HepG2 (cell line): ENCODE data around the gene IGF1. TPM values are rescaled to one million over a fixed set of nuclear protein-coding genes. Genes with fewer than 3 reads are reported as not detected.

Source experiments
- ATAC-seq: fragments of 200-7000 bp; cut with Tn5 transposase; 3 replicates; pipeline ENCODE4 v1.9.1; 2020; ENCODE audit warnings: mild to moderate bottlenecking, moderate library complexity
- BruUV-seq: library from RNA; stranded (reverse); fragments of 400-500 nt; replicated peaks from 2 replicates; lab custom pipeline; 2021; lab: Mats Ljungman, UMichigan
- CTCF ChIA-PET: fragments of 300-600 bp; formaldehyde crosslinking; extraction: SDS; loops from one replicate; lab custom pipeline; 2021; ENCODE audit warnings: low total read pairs, inconsistent platforms, low intra/inter-chr PET ratio; lab: Yijun Ruan, JAX
- POLR2A ChIA-PET: fragments of 350-600 bp; sonication (Branson Sonifier 250); formaldehyde crosslinking; loops from one replicate; lab custom pipeline; 2020; ENCODE audit warnings: antibody characterized with exemption, inconsistent platforms; lab: Yijun Ruan, JAX
- DNase-seq: peaks from one replicate; pipeline ENCODE4 v3.0.0-alpha.2; 2015; ENCODE audit warnings: low spot score
- FAIRE-seq: peaks from 3 replicates; lab custom pipeline; 2011; peaks lifted over from hg19 to GRCh38; lab: Jason Lieb, UNC
- H2AFZ ChIP-seq: one replicate; pipeline ENCODE4 v1.6.1; 2011; ENCODE audit warnings: low read length, inconsistent platforms
- H3K27ac ChIP-seq: fragments of 300-600 bp; 3 replicates; pipeline ENCODE4 v1.8.0; 2011; ENCODE audit warnings: mixed run types, mild to moderate bottlenecking, mixed read lengths, low read length, inconsistent platforms; ENCODE audit not compliant: insufficient read depth; ENCODE audit errors: extremely low read length
- H3K27me3 ChIP-seq, 2 experiments: fragments of 200-600 bp in 1 of 2; 2 replicates in 1 of 2; 3 replicates in 1 of 2; pipeline versions ENCODE4 v1.6.0 to v1.8.0; 2011; ENCODE audit warnings: low read length in 2 of 2, mild to moderate bottlenecking in 2 of 2, moderate library complexity in 2 of 2, inconsistent platforms in 1 of 2; ENCODE audit not compliant: insufficient read depth in 2 of 2, control insufficient read depth in 1 of 2
- H3K36me3 ChIP-seq, 2 experiments: fragments of 200-600 bp in 1 of 2; replicated peaks in 1 of 2; 2 replicates in 1 of 2; 3 replicates in 1 of 2; pipeline versions ENCODE4 v1.5.1 to v1.8.0; 2011; ENCODE audit warnings: low read length in 2 of 2, inconsistent platforms in 1 of 2; ENCODE audit not compliant: insufficient read depth in 2 of 2, control insufficient read depth in 1 of 2
- H3K4me1 ChIP-seq: 2 replicates; pipeline ENCODE4 v1.5.1; 2012; ENCODE audit warnings: low read length, inconsistent platforms; ENCODE audit not compliant: insufficient read depth
- H3K4me2 ChIP-seq: 2 replicates; pipeline ENCODE4 v1.6.0; 2011; ENCODE audit warnings: low read depth, low read length, inconsistent platforms
- H3K4me3 ChIP-seq, 3 experiments: fragments of 200-600 bp in 1 of 3; sonication (generic), shearing (Covaris generic) in 1 of 3; replicated peaks in 1 of 3; 2 replicates each; pipeline ENCODE4 v1.5.1; 2011 to 2016; ENCODE audit warnings: low read length in 3 of 3, inconsistent platforms in 2 of 3, low read depth in 2 of 3, mild to moderate bottlenecking in 2 of 3, control low read depth in 1 of 3, mixed read lengths in 1 of 3; ENCODE audit not compliant: insufficient read depth in 1 of 3
- H3K79me2 ChIP-seq: one replicate; pipeline ENCODE4 v1.6.1; 2011; ENCODE audit warnings: low read length, inconsistent platforms; ENCODE audit not compliant: insufficient read depth
- H3K9ac ChIP-seq: 2 replicates; pipeline ENCODE4 v1.6.0; 2011; ENCODE audit warnings: mild to moderate bottlenecking, low read depth, low read length, inconsistent platforms; ENCODE audit not compliant: insufficient read depth
- H3K9me3 ChIP-seq: 2 replicates; pipeline ENCODE4 v1.5.1; 2012; ENCODE audit warnings: mild to moderate bottlenecking, low read length
- H4K20me1 ChIP-seq: 2 replicates; pipeline ENCODE4 v1.6.0; 2011; ENCODE audit warnings: inconsistent platforms, mild to moderate bottlenecking, low read length, moderate library complexity; ENCODE audit not compliant: insufficient read depth
- ELF4 ChIP-seq: sonication (generic); formaldehyde crosslinking; IDR thresholded peaks from 2 replicates; pipeline ENCODE4 v1.5.0; 2020; ENCODE audit warnings: missing genetic modification reagents, mild to moderate bottlenecking, moderate library complexity, borderline replicate concordance
- KAT7 ChIP-seq: IDR thresholded peaks from 2 replicates; pipeline ENCODE4 v1.6.1; 2018; ENCODE audit warnings: borderline replicate concordance, missing compliant biosample characterization
- NBN ChIP-seq: fragments of 450-650 bp; conservative IDR thresholded peaks from 2 replicates; pipeline ENCODE4 v1.6.1; 2017
- SP2 ChIP-seq: sonication (generic); formaldehyde crosslinking; IDR thresholded peaks from 2 replicates; pipeline ENCODE4 v1.5.1; 2020; ENCODE audit warnings: mild to moderate bottlenecking, missing genetic modification reagents
- SYNCRIP ChIP-seq: fragments of 200-400 bp; formaldehyde crosslinking; IDR thresholded peaks from 2 replicates; pipeline ENCODE4 v1.6.1; 2018; ENCODE audit warnings: mild to moderate bottlenecking, low read depth, low read length; ENCODE audit not compliant: insufficient read depth
- TCF7 ChIP-seq: sonication (generic); IDR thresholded peaks from 2 replicates; pipeline ENCODE4 v1.6.1; 2016; ENCODE audit warnings: antibody characterized with exemption, low read depth
- U2AF1 ChIP-seq: fragments of 200-400 bp; formaldehyde crosslinking; optimal IDR thresholded peaks from 2 replicates; pipeline ENCODE3; 2017; ENCODE audit warnings: mild to moderate bottlenecking, low read depth, low read length
- ZBTB1 ChIP-seq: sonication (generic); formaldehyde crosslinking; IDR thresholded peaks from 2 replicates; pipeline ENCODE4 v1.4.0; 2020; ENCODE audit warnings: missing genetic modification reagents, borderline replicate concordance
- ZBTB26 ChIP-seq: IDR thresholded peaks from 2 replicates; pipeline ENCODE4 v1.6.1; 2016; ENCODE audit warnings: missing compliant biosample characterization, missing genetic modification reagents, borderline replicate concordance
- ZBTB38 ChIP-seq: sonication (generic); formaldehyde crosslinking; IDR thresholded peaks from 2 replicates; pipeline ENCODE4 v1.5.1; 2020; ENCODE audit warnings: mild to moderate bottlenecking, missing genetic modification reagents
- ZNF207 ChIP-seq: fragments of 450-650 bp; IDR thresholded peaks from 2 replicates; pipeline ENCODE4 v1.6.1; 2016; ENCODE audit warnings: antibody characterized with exemption, borderline replicate concordance
- ZNF34 ChIP-seq: sonication (generic); formaldehyde crosslinking; IDR thresholded peaks from 2 replicates; pipeline ENCODE4 v1.4.0; 2020; ENCODE audit warnings: mild to moderate bottlenecking, missing genetic modification reagents, borderline replicate concordance
- ZNF367 ChIP-seq: sonication (generic); formaldehyde crosslinking; IDR thresholded peaks from 2 replicates; pipeline ENCODE4 v1.4.0; 2020; ENCODE audit warnings: missing genetic modification reagents, borderline replicate concordance
- ZNF484 ChIP-seq: sonication (generic); formaldehyde crosslinking; IDR thresholded peaks from 2 replicates; pipeline ENCODE4 v1.5.1; 2020; ENCODE audit warnings: mild to moderate bottlenecking, low read depth, missing genetic modification reagents, borderline replicate concordance
- ZNF513 ChIP-seq: sonication (generic); formaldehyde crosslinking; conservative IDR thresholded peaks from 2 replicates; pipeline ENCODE4 v1.5.0; 2020; ENCODE audit warnings: missing genetic modification reagents
- ZNF562 ChIP-seq: sonication (generic); formaldehyde crosslinking; IDR thresholded peaks from 2 replicates; pipeline ENCODE4 v1.8.0; 2022; ENCODE audit warnings: missing genetic modification reagents, borderline replicate concordance
- ZNF749 ChIP-seq: sonication (generic); formaldehyde crosslinking; IDR thresholded peaks from 2 replicates; pipeline ENCODE4 v1.8.0; 2022; ENCODE audit warnings: mild to moderate bottlenecking, missing genetic modification reagents, moderate library complexity, borderline replicate concordance
- ZNF850 ChIP-seq: sonication (generic); formaldehyde crosslinking; conservative IDR thresholded peaks from 2 replicates; pipeline ENCODE4 v1.9.0; 2021; ENCODE audit warnings: mild to moderate bottlenecking, missing genetic modification reagents
- WGBS: methylation state at CpG from one replicate; pipeline ENCODE4 v1.1.6; 2017; ENCODE audit warnings: low lambda C conversion rate; 5-methylcytosine and 5-hydroxymethylcytosine counted together
- in situ Hi-C: cut with HindIII; loops from 2 replicates; pipeline ENCODE4 v1.10.0; 2017; ENCODE audit warnings: low pct_unique_long_range_greater_than_20kb; ENCODE audit not compliant: extremely low pct_ligation_motif_present
- intact Hi-C: fragments of 100-400 bp; cut with micrococcal nuclease; formaldehyde crosslinking; loops from one replicate; pipeline ENCODE4 v1.10.0; 2022; ENCODE audit not compliant: unreplicated experiment
- polyA plus RNA-seq, 8 experiments: library from polyadenylated mRNA; depleted of rRNA in 3 of 8; stranded (reverse) in 7 of 8; unstranded in 1 of 8; fragments of >200 nt; fragmentation: Illumina TruSeq in 4 of 8; extraction: Trizol in 4 of 8; gene quantifications; 2 replicates each; pipeline versions ENCODE4 v1.2.1 to v1.2.3, GENCODE V29; 2011 to 2016; ENCODE audit warnings: low read depth in 4 of 8, missing spikeins in 1 of 8, mixed read lengths in 1 of 8; ENCODE audit not compliant: insufficient read depth in 1 of 8
- total RNA-seq, 5 experiments: library from RNA; depleted of rRNA; stranded (reverse); fragments of >200 nt; fragmentation: Illumina TruSeq; extraction: Trizol; gene quantifications; 2 replicates each; pipeline ENCODE4 v1.2.3, GENCODE V29; 2016; ENCODE audit warnings: low read depth in 1 of 5

IGF1 gene
- total and polyA plus RNA-seq, 2 of the 13 experiments (the other 11 are each of a cell fraction or from before 2014, with no cell fraction given): not detected

- peak overlapping the region in 1 of 3 experiments; percentile 23; a peak in 1 of 6 replicates for H3K4me3 ChIP-seq
- no peak for DNase-seq
- no peaks in the 10 kb centered on the region for H3K9me3 ChIP-seq
- in situ Hi-C loops (loop anchor here (5.0 to 25.0 kb wide), 2 partner anchors 172 to 542 kb away; no protein-coding TSS in a partner anchor), intact Hi-C loops (loop anchor here (1.0 to 10.0 kb wide), 4 partner anchors 183 to 545 kb away; no protein-coding TSS in a partner anchor)
- WGBS: 24% methylated on average over 3 of the region's 3 CpGs
- no peak for FAIRE-seq
- TF ChIP-seq ZNF850 (CRISPR knock-in tag) (no peak), ZNF484 (CRISPR knock-in tag) (no peak), SYNCRIP (no peak), ZBTB1 (no peak), ZNF749 (CRISPR knock-in tag) (no peak), KAT7 (CRISPR knock-in tag) (no peak), ZNF562 (CRISPR knock-in tag) (no peak), U2AF1 (no peak), ZNF207 (no peak), ZBTB38 (CRISPR knock-in tag) (no peak), TCF7 (no peak), SP2 (CRISPR knock-in tag) (no peak), ELF4 (no peak), ZNF34 (CRISPR knock-in tag) (no peak), NBN (no peak), ZNF513 (CRISPR knock-in tag) (no peak), ZBTB26 (CRISPR knock-in tag) (no peak), ZNF367 (CRISPR knock-in tag) (no peak)
- ATAC-seq: no peak
- ChIA-PET CTCF (interaction anchor here (1.4 kb wide), 2 partner anchors 183 to 544 kb away, joined by 11 to 13 read pairs; no protein-coding TSS in a partner anchor), POLR2A (no interaction called here)
- H3K36me3 ChIP-seq: no peaks in the 10 kb centered on the region
- H3K27ac ChIP-seq: no peak overlapping the region
- H3K4me1 ChIP-seq: no peaks in the 10 kb centered on the region
- no peak overlapping the region for H3K9ac ChIP-seq
- H3K27me3 ChIP-seq: no peaks in the 10 kb centered on the region
- BruUV-seq: no TSS peak
- H4K20me1 ChIP-seq: no peaks in the 10 kb centered on the region
- no peaks in the 10 kb centered on the region for H3K79me2 ChIP-seq
- H3K4me2 ChIP-seq: peak overlapping the region; percentile 65
- peak overlapping the region; percentile 31 for H2AFZ ChIP-seq
These were observed 3.7 kb upstream of the IGF1 start for GRCh38 chr12:102484017-102484416.
